Left ventricle myocardium inferior (tissue), 1 donor: ENCODE data around the gene MED13L. TPM values are rescaled to one million over a fixed set of nuclear protein-coding genes. Genes with fewer than 3 reads are reported as not detected.

Source experiments
- DNase-seq: peaks from one replicate; pipeline ENCODE4 v3.0.0-alpha.2; 2020
- H3K27ac ChIP-seq: fragments of 200-600 bp; replicated peaks from 2 replicates; pipeline ENCODE4 v1.8.0; 2021
- H3K27me3 ChIP-seq: fragments of 200-600 bp; 2 replicates; pipeline ENCODE4 v1.8.0; 2021; ENCODE audit warnings: low read depth
- H3K36me3 ChIP-seq: fragments of 200-600 bp; 2 replicates; pipeline ENCODE4 v1.8.0; 2021
- H3K4me1 ChIP-seq: fragments of 200-600 bp; 2 replicates; pipeline ENCODE4 v1.8.0; 2021
- H3K4me3 ChIP-seq: fragments of 200-600 bp; 2 replicates; pipeline ENCODE4 v1.8.0; 2021; ENCODE audit warnings: mild to moderate bottlenecking, moderate library complexity
- H3K9me3 ChIP-seq: fragments of 200-600 bp; replicated peaks from 2 replicates; pipeline ENCODE4 v1.8.0; 2021
- CTCF ChIP-seq: fragments of 200-600 bp; IDR thresholded peaks from 2 replicates; pipeline ENCODE4 v1.8.0; 2021; ENCODE audit warnings: antibody characterized with exemption, mild to moderate bottlenecking, borderline replicate concordance
- intact Hi-C: fragments of 100-400 bp; cut with micrococcal nuclease; formaldehyde crosslinking; loops from one replicate; pipeline ENCODE4 v1.11.0; 2022
- long read RNA-seq: library from polyadenylated mRNA; unstranded; transcript quantifications from one replicate; pipeline ENCODE4 v2.0.0, GENCODE V29; 2021
- total RNA-seq: library from RNA; stranded (reverse); fragmentation: NEBNext Ultra II Directional; extraction: Animal tissue kit (Norgen Biotek cat#: 25700); gene quantifications from one replicate; pipeline ENCODE4 v1.2.1, GENCODE V29; 2021
- donor health status: DM: no; HTN: yes; CAD: no; lungs with severe emphysema.

Gene MED13L
- total RNA-seq: 55.0 TPM
- long read RNA-seq, partial matches to known transcripts: 9 of 9 reads
- long read RNA-seq, other reads (novel, unspliced or antisense): 0 of 9 reads

- Histone ChIP-seq H3K36me3 (no peaks in the 10 kb centered on the region), H3K27ac (peak within 1 kb of the TSS; percentile 99), H3K4me1 (peaks cover 53% of the 10 kb centered on the region), H3K4me3 (peak within 1 kb of the TSS; percentile 87), H3K27me3 (no peaks in the 10 kb centered on the region), H3K9me3 (no peaks in the 10 kb centered on the region)
- DNase-seq: peak; percentile 90
- peak; percentile 67 for TF ChIP-seq CTCF
- intact Hi-C loops: loop anchor here (10.0 kb wide), 1 partner anchor 317 kb away; no protein-coding TSS in a partner anchor
Observed at GRCh38 chr12:116277467-116278278, at the start of gene MED13L. MED13L (minus strand) TSS chr12:116277693; CDS start chr12:116277131, 562 bp downstream.

- Histone ChIP-seq H3K36me3 (no peaks in the 10 kb centered on the region), H3K4me1 (peaks cover 6% of the 10 kb centered on the region), H3K4me3 (no peak overlapping the region), H3K9me3 (peaks cover 12% of the 10 kb centered on the region), H3K27me3 (no peaks in the 10 kb centered on the region), H3K27ac (no peak overlapping the region)
- intact Hi-C loops: no loop called here
- no peak for TF ChIP-seq CTCF
- no peak for DNase-seq
Observed at GRCh38 chr12:116325336-116325664, 47.8 kb upstream of the MED13L start.

- Histone ChIP-seq H3K4me1 (peaks cover 10% of the 10 kb centered on the region), H3K27ac (no peak overlapping the region), H3K27me3 (no peaks in the 10 kb centered on the region), H3K36me3 (no peaks in the 10 kb centered on the region), H3K4me3 (no peak overlapping the region), H3K9me3 (peaks cover 12% of the 10 kb centered on the region)
- intact Hi-C loops: no loop called here
- no peak for DNase-seq
- no peak for TF ChIP-seq CTCF
Observed at GRCh38 chr12:116324654-116325335, 47.3 kb upstream of the MED13L start.

GRCh38 chr12:116323406-116324386 is 46.2 kb upstream of the MED13L start:
- Histone ChIP-seq H3K27me3 (no peaks in the 10 kb centered on the region), H3K4me1 (peaks cover 21% of the 10 kb centered on the region), H3K9me3 (peaks cover 12% of the 10 kb centered on the region), H3K4me3 (no peak overlapping the region), H3K36me3 (no peaks in the 10 kb centered on the region), H3K27ac (no peak overlapping the region)
- no peak for DNase-seq
- no peak for TF ChIP-seq CTCF
- intact Hi-C loops: no loop called here

- no peak overlapping the region for H3K27ac ChIP-seq
- peaks cover 27% of the 10 kb centered on the region for H3K4me1 ChIP-seq
- H3K36me3 ChIP-seq: no peaks in the 10 kb centered on the region
- no peak for TF ChIP-seq CTCF
- H3K27me3 ChIP-seq: no peaks in the 10 kb centered on the region
- H3K9me3 ChIP-seq: no peaks in the 10 kb centered on the region
- H3K4me3 ChIP-seq: no peak overlapping the region
- no peak for DNase-seq
- intact Hi-C loops: no loop called here
Observed at GRCh38 chr12:116321913-116322312, 44.4 kb upstream of the MED13L start.
